Stimulated activated naive CD8-positive, alpha-beta T cell treated with anti-CD3 and anti-CD28 coated beads, Interleukin-15, Interleukin-2, amounts not matched to agents 100 ng/mL and 50 ng/mL, for 24 hours (primary cell): ENCODE measurements around the gene CHPT1.
"Not testable (repeated sequence)": the region's sequence is repeated elsewhere in the genome, so short reads cannot be mapped to it uniquely, and the experiment has no call there.

Source experiments
- H3K27ac Mint-ChIP-seq: one replicate; pipeline ENCODE4 v1.8.0; 2021; ENCODE audit warnings: mild to moderate bottlenecking, mixed read lengths
- H3K27me3 Mint-ChIP-seq: one replicate; pipeline ENCODE4 v1.8.0; 2021; ENCODE audit warnings: mixed read lengths
- H3K36me3 Mint-ChIP-seq: one replicate; pipeline ENCODE4 v1.8.0; 2021; ENCODE audit warnings: low read depth, mixed read lengths
- H3K4me1 Mint-ChIP-seq: one replicate; pipeline ENCODE4 v1.8.0; 2021; ENCODE audit warnings: low read depth, mixed read lengths
- H3K4me3 Mint-ChIP-seq: one replicate; pipeline ENCODE4 v1.8.0; 2021; ENCODE audit warnings: mild to moderate bottlenecking, mixed read lengths
- H3K9me3 Mint-ChIP-seq: one replicate; pipeline ENCODE4 v1.8.0; 2021; ENCODE audit warnings: mixed read lengths

Gene CHPT1

GRCh38 chr12:101671157-101671791 lies 26.2 kb upstream of the CHPT1 start:
- H3K4me3 Mint-ChIP-seq: peak overlapping the region; percentile 5
- peaks cover 22% of the 10 kb centered on the region for H3K4me1 Mint-ChIP-seq
- no peaks in the 10 kb centered on the region for H3K36me3 Mint-ChIP-seq
- peak overlapping the region; percentile 57 for H3K27ac Mint-ChIP-seq
- H3K9me3 Mint-ChIP-seq: no peaks in the 10 kb centered on the region
- H3K27me3 Mint-ChIP-seq: no peaks in the 10 kb centered on the region

GRCh38 chr12:101671833-101672232 lies 25.6 kb upstream of the CHPT1 start:
- Mint-ChIP-seq H3K27ac (peak overlapping the region; percentile 57), H3K4me3 (no peak overlapping the region), H3K27me3 (no peaks in the 10 kb centered on the region), H3K4me1 (peaks cover 22% of the 10 kb centered on the region), H3K9me3 (no peaks in the 10 kb centered on the region), H3K36me3 (no peaks in the 10 kb centered on the region)

GRCh38 chr12:101675555-101675954 lies 21.9 kb upstream of the CHPT1 start:
- H3K4me1 Mint-ChIP-seq: peaks cover 16% of the 10 kb centered on the region
- H3K9me3 Mint-ChIP-seq: no peaks in the 10 kb centered on the region
- H3K4me3 Mint-ChIP-seq: no peak overlapping the region
- H3K27ac Mint-ChIP-seq: no peak overlapping the region
- H3K36me3 Mint-ChIP-seq: no peaks in the 10 kb centered on the region
- no peaks in the 10 kb centered on the region for H3K27me3 Mint-ChIP-seq

DNA sequence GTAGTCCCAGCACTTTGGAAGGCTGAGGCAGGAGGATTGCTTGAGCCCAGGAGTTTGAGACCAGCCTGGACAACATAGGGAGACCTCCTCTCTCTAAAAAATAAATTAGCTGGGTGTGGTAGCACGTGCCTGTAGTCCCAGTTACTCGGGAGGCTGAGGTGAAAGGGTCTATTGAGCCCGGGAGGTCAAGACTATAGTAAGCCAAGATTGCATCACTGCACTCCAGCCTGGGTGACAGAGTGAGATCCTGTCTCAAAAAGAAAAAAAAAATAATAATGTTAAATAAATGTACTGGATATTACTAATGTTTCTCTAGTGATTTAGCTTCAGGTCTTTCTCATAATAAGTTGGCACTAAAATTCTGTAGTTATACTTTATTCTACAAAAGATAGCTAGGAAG lies 20.9 kb upstream of the CHPT1 start:
- H3K9me3 Mint-ChIP-seq, H3K27ac Mint-ChIP-seq, H3K4me3 Mint-ChIP-seq, H3K27me3 Mint-ChIP-seq, H3K36me3 Mint-ChIP-seq, H3K4me1 Mint-ChIP-seq: not testable (repeated sequence)

- no peaks in the 10 kb centered on the region for H3K27me3 Mint-ChIP-seq
- H3K36me3 Mint-ChIP-seq: no peaks in the 10 kb centered on the region
- no peaks in the 10 kb centered on the region for H3K9me3 Mint-ChIP-seq
- H3K4me3 Mint-ChIP-seq: no peak overlapping the region
- H3K27ac Mint-ChIP-seq: no peak overlapping the region
- no peaks in the 10 kb centered on the region for H3K4me1 Mint-ChIP-seq
Observed at GRCh38 chr12:101678081-101678480, 19.4 kb upstream of the CHPT1 start.

DNA sequence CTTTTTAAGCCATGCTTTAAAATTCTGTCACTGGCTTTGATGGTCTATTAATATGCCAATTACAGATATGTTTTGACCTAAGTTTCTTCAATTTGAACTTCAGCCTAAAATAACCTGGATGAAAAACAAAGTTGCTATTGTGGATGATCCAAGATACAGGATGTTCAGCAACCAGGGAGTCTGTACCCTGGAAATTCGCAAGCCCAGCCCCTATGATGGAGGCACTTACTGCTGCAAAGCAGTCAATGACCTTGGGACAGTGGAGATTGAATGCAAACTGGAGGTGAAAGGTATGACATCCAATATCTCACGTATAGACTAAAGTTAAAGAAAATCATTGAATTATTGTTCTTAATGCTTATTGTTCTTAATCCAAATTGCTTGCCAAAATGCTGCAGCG lies 17.2 kb upstream of the CHPT1 start:
- Mint-ChIP-seq H3K36me3 (no peaks in the 10 kb centered on the region), H3K27me3 (no peaks in the 10 kb centered on the region), H3K9me3 (no peaks in the 10 kb centered on the region), H3K27ac (no peak overlapping the region), H3K4me1 (no peaks in the 10 kb centered on the region), H3K4me3 (no peak overlapping the region)

GRCh38 chr12:101680647-101681046 lies 16.8 kb upstream of the CHPT1 start:
- Mint-ChIP-seq H3K9me3 (no peaks in the 10 kb centered on the region), H3K4me3 (no peak overlapping the region), H3K36me3 (no peaks in the 10 kb centered on the region), H3K27ac (no peak overlapping the region), H3K4me1 (no peaks in the 10 kb centered on the region), H3K27me3 (no peaks in the 10 kb centered on the region)

- not testable (repeated sequence) for H3K27me3 Mint-ChIP-seq, H3K4me1 Mint-ChIP-seq, H3K36me3 Mint-ChIP-seq, H3K27ac Mint-ChIP-seq, H3K4me3 Mint-ChIP-seq, H3K9me3 Mint-ChIP-seq
Observed at GRCh38 chr12:101681627-101682026, 15.8 kb upstream of the CHPT1 start.

- Mint-ChIP-seq H3K9me3 (no peaks in the 10 kb centered on the region), H3K4me1 (no peaks in the 10 kb centered on the region), H3K36me3 (no peaks in the 10 kb centered on the region), H3K27ac (no peak overlapping the region), H3K4me3 (no peak overlapping the region), H3K27me3 (no peaks in the 10 kb centered on the region)
Observed at GRCh38 chr12:101685092-101685491, 12.3 kb upstream of the CHPT1 start.

GRCh38 chr12:101686176-101686575 lies 11.3 kb upstream of the CHPT1 start:
- Mint-ChIP-seq H3K4me3 (no peak overlapping the region), H3K27me3 (no peaks in the 10 kb centered on the region), H3K4me1 (no peaks in the 10 kb centered on the region), H3K9me3 (no peaks in the 10 kb centered on the region), H3K27ac (no peak overlapping the region), H3K36me3 (no peaks in the 10 kb centered on the region)

- H3K4me3 Mint-ChIP-seq: no peak overlapping the region
- H3K27ac Mint-ChIP-seq: no peak overlapping the region
- H3K4me1 Mint-ChIP-seq: no peaks in the 10 kb centered on the region
- no peaks in the 10 kb centered on the region for H3K36me3 Mint-ChIP-seq
- H3K27me3 Mint-ChIP-seq: no peaks in the 10 kb centered on the region
- no peaks in the 10 kb centered on the region for H3K9me3 Mint-ChIP-seq
Observed at GRCh38 chr12:101690544-101691098, 6.8 kb upstream of the CHPT1 start.

DNA sequence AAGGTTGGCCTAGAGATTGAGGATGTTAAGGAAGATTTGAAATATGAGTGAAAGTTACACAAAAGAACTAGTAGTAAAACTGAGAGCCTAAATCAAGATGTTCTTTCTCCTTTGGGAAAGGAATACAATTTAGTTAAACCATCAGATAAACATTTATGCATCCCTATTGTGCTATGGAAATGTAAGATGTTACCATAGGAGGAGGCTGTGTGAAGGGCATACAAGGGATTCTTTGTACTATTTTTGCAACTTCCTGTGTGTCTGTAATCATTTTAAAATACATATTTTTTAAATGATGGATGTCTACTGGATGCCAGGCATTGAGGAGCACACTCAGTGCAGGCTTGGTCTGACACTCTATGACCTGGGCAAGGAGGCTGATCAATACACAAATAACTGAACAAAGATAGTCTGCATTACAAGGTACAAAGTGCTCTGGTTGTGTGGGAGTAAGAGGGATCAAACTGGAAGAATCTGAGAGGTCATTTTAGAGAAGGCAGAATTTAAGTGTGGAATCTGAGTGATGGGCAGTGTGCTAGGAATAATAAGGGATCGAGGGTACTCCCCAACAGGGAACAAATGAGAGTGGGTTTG lies 5.8 kb upstream of the CHPT1 start:
- no peak overlapping the region for H3K27ac Mint-ChIP-seq
- no peaks in the 10 kb centered on the region for H3K9me3 Mint-ChIP-seq
- no peaks in the 10 kb centered on the region for H3K36me3 Mint-ChIP-seq
- no peaks in the 10 kb centered on the region for H3K27me3 Mint-ChIP-seq
- H3K4me3 Mint-ChIP-seq: no peak overlapping the region
- peaks cover 8% of the 10 kb centered on the region for H3K4me1 Mint-ChIP-seq

DNA sequence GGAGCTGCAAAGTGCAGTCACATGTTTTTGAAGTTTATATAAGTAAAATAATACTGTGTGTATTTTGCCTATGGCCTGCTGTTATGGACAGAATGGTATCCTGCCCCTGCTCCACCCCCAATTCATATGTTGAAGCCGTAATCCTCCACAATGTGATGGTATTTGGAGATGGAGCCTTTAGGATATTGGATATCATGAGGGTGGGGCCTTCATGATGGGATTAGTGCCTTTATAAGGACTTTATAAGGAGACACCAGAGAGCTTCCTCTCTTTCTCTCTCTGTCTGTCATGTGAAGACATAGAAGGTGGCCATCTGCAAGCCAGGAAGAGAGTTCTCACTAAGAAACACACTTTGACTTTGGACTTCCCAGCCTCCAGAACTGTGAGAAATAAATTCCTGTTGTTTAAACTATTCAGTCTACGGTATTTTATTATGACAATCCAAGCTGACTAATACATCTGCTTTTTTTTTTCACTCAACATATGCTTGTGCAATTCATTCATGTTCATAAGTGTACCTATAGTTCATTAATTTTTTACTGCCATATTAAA lies 3.1 kb upstream of the CHPT1 start:
- H3K27me3 Mint-ChIP-seq: no peaks in the 10 kb centered on the region
- H3K36me3 Mint-ChIP-seq: no peaks in the 10 kb centered on the region
- no peaks in the 10 kb centered on the region for H3K9me3 Mint-ChIP-seq
- no peak overlapping the region for H3K4me3 Mint-ChIP-seq
- H3K4me1 Mint-ChIP-seq: peaks cover 23% of the 10 kb centered on the region
- no peak overlapping the region for H3K27ac Mint-ChIP-seq

- H3K4me3 Mint-ChIP-seq: no peak overlapping the region
- H3K4me1 Mint-ChIP-seq: peaks cover 29% of the 10 kb centered on the region
- no peaks in the 10 kb centered on the region for H3K9me3 Mint-ChIP-seq
- H3K27ac Mint-ChIP-seq: no peak overlapping the region
- no peaks in the 10 kb centered on the region for H3K36me3 Mint-ChIP-seq
- H3K27me3 Mint-ChIP-seq: no peaks in the 10 kb centered on the region
Observed at GRCh38 chr12:101694986-101695385, 2.5 kb upstream of the CHPT1 start.

- H3K27me3 Mint-ChIP-seq: no peaks in the 10 kb centered on the region
- H3K4me3 Mint-ChIP-seq: no peak overlapping the region
- H3K27ac Mint-ChIP-seq: no peak overlapping the region
- H3K36me3 Mint-ChIP-seq: no peaks in the 10 kb centered on the region
- H3K9me3 Mint-ChIP-seq: no peaks in the 10 kb centered on the region
- peaks cover 37% of the 10 kb centered on the region for H3K4me1 Mint-ChIP-seq
Observed at GRCh38 chr12:101695706-101696105, 1.7 kb upstream of the CHPT1 start.
